Activated naive CD8-positive, alpha-beta T cell treated with anti-CD3 and anti-CD28 coated beads, Interleukin-2, amount 50 U/mL, for 16 hours (primary cell): ENCODE measurements around the gene CLPX.
"Not testable (repeated sequence)": the region's sequence is repeated elsewhere in the genome, so short reads cannot be mapped to it uniquely, and the experiment has no call there.

Experiments used
- DNase-seq: peaks from one replicate; pipeline ENCODE4 v3.0.0-alpha.2; 2020; ENCODE audit warnings: low read depth, low spot score

The CLPX gene

GRCh38 chr15:65101891-65102708 lies 83.0 kb downstream of the CLPX start:
- no peak for DNase-seq

GRCh38 chr15:65101411-65101890 lies 83.7 kb downstream of the CLPX start:
- no peak for DNase-seq

GRCh38 chr15:65100442-65100841 lies 84.7 kb downstream of the CLPX start:
- no peak for DNase-seq

GRCh38 chr15:65099801-65100200 lies 85.3 kb downstream of the CLPX start:
- not testable (repeated sequence) for DNase-seq

GRCh38 chr15:65099336-65099735 lies 85.8 kb downstream of the CLPX start:
- DNase-seq = no peak
